Subcutaneous preadipocyte (primary cell): Measurements from ENCODE around the gene CDH2. TPM values are rescaled to one million over a fixed set of nuclear protein-coding genes. Genes with fewer than 3 reads are reported as not detected.

ENCODE experiments used
- total RNA-seq: library from RNA; depleted of rRNA; stranded (reverse); fragments of >200 nt; gene quantifications from 2 replicates; pipeline ENCODE4 v1.2.3, GENCODE V29; 2012

The CDH2 gene
- 1.1 and 5.7 TPM in 2 replicates for total RNA-seq

GRCh38 chr18:28176948-28177827 lies at the start of gene CDH2:
Gene CDH2, minus strand, starts transcription at chr18:28177130. Its CDS starts 108 bp downstream, at chr18:28177022.

